Panc1 (cell line): ENCODE results near the gene TMEM244. TPM values are rescaled to one million over a fixed set of nuclear protein-coding genes. Genes with fewer than 3 reads are reported as not detected.

Source experiments
- ATAC-seq: fragments of 200-7000 bp; cut with Tn5 transposase; 2 replicates; pipeline ENCODE4 v1.9.1; 2020; ENCODE audit warnings: mild to moderate bottlenecking, moderate library complexity
- BruUV-seq: library from RNA; stranded (reverse); fragments of 400-500 nt; replicated peaks from 2 replicates; lab custom pipeline; 2021; lab: Mats Ljungman, UMichigan
- CTCF ChIA-PET: fragments of 300-600 bp; sonication (Branson Sonifier 250); formaldehyde crosslinking; loops from one replicate; lab custom pipeline; 2022; ENCODE audit warnings: antibody characterized with exemption; lab: Charles Lee
- POLR2A ChIA-PET: fragments of 300-600 bp; sonication (Branson Sonifier 250); formaldehyde crosslinking; loops from one replicate; lab custom pipeline; 2022; ENCODE audit warnings: antibody characterized with exemption; lab: Charles Lee
- DNase-seq: peaks from one replicate; pipeline ENCODE4 v3.0.0-alpha.2; 2010; ENCODE audit warnings: low read depth, low spot score
- H3K27ac ChIP-seq: 2 replicates; pipeline ENCODE4 v1.5.1; 2011; ENCODE audit warnings: mild to moderate bottlenecking, low read length, inconsistent platforms
- H3K27me3 ChIP-seq: fragments of 200-500 bp; sonication (Bioruptor generic); 2 replicates; pipeline ENCODE4 v1.6.0; 2014; ENCODE audit warnings: low read length, inconsistent platforms; ENCODE audit not compliant: control insufficient read depth, insufficient read depth
- H3K36me3 ChIP-seq: fragments of 200-500 bp; sonication (Bioruptor generic); 2 replicates; pipeline ENCODE4 v1.5.1; 2014; ENCODE audit warnings: inconsistent platforms, mild to moderate bottlenecking, low read length, moderate library complexity; ENCODE audit not compliant: control insufficient read depth, insufficient read depth
- H3K4me1 ChIP-seq: 2 replicates; pipeline ENCODE4 v1.5.1; 2011; ENCODE audit warnings: inconsistent platforms, mild to moderate bottlenecking, low read length, moderate library complexity; ENCODE audit not compliant: control insufficient read depth, insufficient read depth
- H3K4me3 ChIP-seq, 2 experiments: 2 replicates each; pipeline ENCODE4 v1.5.1; 2011 to 2012; ENCODE audit warnings: low read depth in 2 of 2, low read length in 2 of 2, mild to moderate bottlenecking in 2 of 2, inconsistent platforms in 1 of 2, moderate library complexity in 1 of 2
- H3K9me3 ChIP-seq: fragments of 200-500 bp; sonication (Bioruptor generic); 2 replicates; pipeline ENCODE4 v1.5.1; 2014; ENCODE audit warnings: low read depth, mild to moderate bottlenecking, inconsistent platforms, low read length, moderate library complexity; ENCODE audit not compliant: control insufficient read depth, insufficient read depth
- POLR2AphosphoS5 ChIP-seq: IDR thresholded peaks from 2 replicates; pipeline ENCODE4 v1.6.1; 2012; ENCODE audit warnings: mild to moderate bottlenecking, low read depth, low read length, moderate library complexity
- SIN3A ChIP-seq: IDR thresholded peaks from 2 replicates; pipeline ENCODE4 v1.6.1; 2012; ENCODE audit warnings: low read depth, mild to moderate bottlenecking, low read length, moderate library complexity, borderline replicate concordance; ENCODE audit not compliant: insufficient read depth
- TCF7L2 ChIP-seq: IDR thresholded peaks from 2 replicates; pipeline ENCODE4 v1.6.1; 2011; ENCODE audit warnings: mild to moderate bottlenecking, low read depth, low read length, inconsistent platforms
- in situ Hi-C: cut with HindIII; loops from 2 replicates; pipeline ENCODE4 v1.10.0; 2016; ENCODE audit warnings: low sequenced_read_pairs, low pct_unique_long_range_greater_than_20kb
- intact Hi-C: fragments of 100-400 bp; cut with micrococcal nuclease; formaldehyde crosslinking; loops from one replicate; pipeline ENCODE4 v1.10.0; 2022; ENCODE audit not compliant: unreplicated experiment
- total RNA-seq: library from RNA; stranded (reverse); gene quantifications from one replicate; pipeline ENCODE4 v1.2.1, GENCODE V29; 2021; ENCODE audit not compliant: unreplicated experiment
- TF ChIP-seq, protein P1 (sequence below), 2 experiments: IDR thresholded peaks; 2 replicates each; pipeline ENCODE4 v1.6.1; 2011 to 2012; ENCODE audit warnings: low read depth in 2 of 2, control low read depth in 1 of 2, low read length in 1 of 2, mild to moderate bottlenecking in 1 of 2, moderate library complexity in 1 of 2; ENCODE audit not compliant: insufficient read depth in 1 of 2
- TF ChIP-seq, protein P2 (sequence below): fragments of 450-650 bp; IDR thresholded peaks from 2 replicates; pipeline ENCODE4 v1.5.1; 2017; ENCODE audit warnings: mild to moderate bottlenecking

The TMEM244 gene
- total RNA-seq, 1 experiment from 2014 or later = not detected

GRCh38 chr6:129875610-129876520 is 14.8 kb upstream of the TMEM244 start:
- intact Hi-C loops (no loop called here), in situ Hi-C loops (no loop called here)
- ChIA-PET CTCF (no interaction called here), POLR2A (no interaction called here)
- no peaks in the 10 kb centered on the region for H3K27me3 ChIP-seq
- no TSS peak for BruUV-seq
- TF ChIP-seq, protein P1, sequence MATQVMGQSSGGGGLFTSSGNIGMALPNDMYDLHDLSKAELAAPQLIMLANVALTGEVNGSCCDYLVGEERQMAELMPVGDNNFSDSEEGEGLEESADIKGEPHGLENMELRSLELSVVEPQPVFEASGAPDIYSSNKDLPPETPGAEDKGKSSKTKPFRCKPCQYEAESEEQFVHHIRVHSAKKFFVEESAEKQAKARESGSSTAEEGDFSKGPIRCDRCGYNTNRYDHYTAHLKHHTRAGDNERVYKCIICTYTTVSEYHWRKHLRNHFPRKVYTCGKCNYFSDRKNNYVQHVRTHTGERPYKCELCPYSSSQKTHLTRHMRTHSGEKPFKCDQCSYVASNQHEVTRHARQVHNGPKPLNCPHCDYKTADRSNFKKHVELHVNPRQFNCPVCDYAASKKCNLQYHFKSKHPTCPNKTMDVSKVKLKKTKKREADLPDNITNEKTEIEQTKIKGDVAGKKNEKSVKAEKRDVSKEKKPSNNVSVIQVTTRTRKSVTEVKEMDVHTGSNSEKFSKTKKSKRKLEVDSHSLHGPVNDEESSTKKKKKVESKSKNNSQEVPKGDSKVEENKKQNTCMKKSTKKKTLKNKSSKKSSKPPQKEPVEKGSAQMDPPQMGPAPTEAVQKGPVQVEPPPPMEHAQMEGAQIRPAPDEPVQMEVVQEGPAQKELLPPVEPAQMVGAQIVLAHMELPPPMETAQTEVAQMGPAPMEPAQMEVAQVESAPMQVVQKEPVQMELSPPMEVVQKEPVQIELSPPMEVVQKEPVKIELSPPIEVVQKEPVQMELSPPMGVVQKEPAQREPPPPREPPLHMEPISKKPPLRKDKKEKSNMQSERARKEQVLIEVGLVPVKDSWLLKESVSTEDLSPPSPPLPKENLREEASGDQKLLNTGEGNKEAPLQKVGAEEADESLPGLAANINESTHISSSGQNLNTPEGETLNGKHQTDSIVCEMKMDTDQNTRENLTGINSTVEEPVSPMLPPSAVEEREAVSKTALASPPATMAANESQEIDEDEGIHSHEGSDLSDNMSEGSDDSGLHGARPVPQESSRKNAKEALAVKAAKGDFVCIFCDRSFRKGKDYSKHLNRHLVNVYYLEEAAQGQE (IDR thresholded peaks at IDR 0.05; ENCODE audit: insufficient read depth in 1 of 2, low read depth in 2 of 2, low read length in 1 of 2) = no peak
- TF ChIP-seq SIN3A (no peak), POLR2AphosphoS5 (no peak), TCF7L2 (no peak)
- TF ChIP-seq, protein P2, sequence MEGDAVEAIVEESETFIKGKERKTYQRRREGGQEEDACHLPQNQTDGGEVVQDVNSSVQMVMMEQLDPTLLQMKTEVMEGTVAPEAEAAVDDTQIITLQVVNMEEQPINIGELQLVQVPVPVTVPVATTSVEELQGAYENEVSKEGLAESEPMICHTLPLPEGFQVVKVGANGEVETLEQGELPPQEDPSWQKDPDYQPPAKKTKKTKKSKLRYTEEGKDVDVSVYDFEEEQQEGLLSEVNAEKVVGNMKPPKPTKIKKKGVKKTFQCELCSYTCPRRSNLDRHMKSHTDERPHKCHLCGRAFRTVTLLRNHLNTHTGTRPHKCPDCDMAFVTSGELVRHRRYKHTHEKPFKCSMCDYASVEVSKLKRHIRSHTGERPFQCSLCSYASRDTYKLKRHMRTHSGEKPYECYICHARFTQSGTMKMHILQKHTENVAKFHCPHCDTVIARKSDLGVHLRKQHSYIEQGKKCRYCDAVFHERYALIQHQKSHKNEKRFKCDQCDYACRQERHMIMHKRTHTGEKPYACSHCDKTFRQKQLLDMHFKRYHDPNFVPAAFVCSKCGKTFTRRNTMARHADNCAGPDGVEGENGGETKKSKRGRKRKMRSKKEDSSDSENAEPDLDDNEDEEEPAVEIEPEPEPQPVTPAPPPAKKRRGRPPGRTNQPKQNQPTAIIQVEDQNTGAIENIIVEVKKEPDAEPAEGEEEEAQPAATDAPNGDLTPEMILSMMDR = no peak
- H3K9me3 ChIP-seq = no peaks in the 10 kb centered on the region
- DNase-seq = no peak
- H3K36me3 ChIP-seq = no peaks in the 10 kb centered on the region
- ATAC-seq = no peak
- H3K27ac ChIP-seq = no peak overlapping the region
- H3K4me3 ChIP-seq = no peak overlapping the region
- no peaks in the 10 kb centered on the region for H3K4me1 ChIP-seq

DNA sequence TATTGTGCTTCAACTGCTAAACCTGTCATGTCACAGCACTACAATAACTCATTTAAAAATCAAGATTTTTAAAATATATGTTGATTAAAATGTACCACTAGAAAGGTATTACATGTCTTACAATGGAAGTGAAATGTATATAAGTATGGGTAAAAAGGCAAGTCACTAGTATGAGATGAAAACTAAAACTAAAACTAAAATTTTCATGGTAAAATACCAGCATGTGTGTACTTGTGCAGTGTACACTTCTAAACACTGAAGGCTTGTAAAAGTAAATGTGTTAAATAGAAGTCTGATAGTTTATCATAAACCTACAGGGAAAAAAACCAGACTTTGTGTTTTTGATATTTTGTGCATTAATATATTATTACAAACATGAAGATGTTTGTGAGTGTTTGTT is 13.7 kb upstream of the TMEM244 start:
- TF ChIP-seq, protein P2 = no peak
- TF ChIP-seq TCF7L2 = no peak
- TF ChIP-seq POLR2AphosphoS5 = no peak
- TF ChIP-seq, protein P1 (IDR thresholded peaks at IDR 0.05; ENCODE audit: insufficient read depth in 1 of 2, low read depth in 2 of 2, low read length in 1 of 2) = no peak
- TF ChIP-seq SIN3A = no peak
- H3K4me1 ChIP-seq = no peaks in the 10 kb centered on the region
- CTCF ChIA-PET = no interaction called here

More for the DNA sequence above, 13.7 kb upstream of the TMEM244 start:
- H3K27ac ChIP-seq = no peak overlapping the region
- H3K36me3 ChIP-seq = no peaks in the 10 kb centered on the region
- intact Hi-C loops = no loop called here
- H3K9me3 ChIP-seq = no peaks in the 10 kb centered on the region
- BruUV-seq = no TSS peak
- no peaks in the 10 kb centered on the region for H3K27me3 ChIP-seq
- POLR2A ChIA-PET = no interaction called here
- in situ Hi-C loops = no loop called here
- ATAC-seq (no peak), DNase-seq (no peak)
- no peak overlapping the region for H3K4me3 ChIP-seq
